ENCODE results near the gene METTL1.
"Not testable (repeated sequence)": the region's sequence is repeated elsewhere in the genome, so short reads cannot be mapped to it uniquely, and the experiment has no call there.

Gene METTL1

GRCh38 chr12:57724936-57725740, 46.8 kb downstream of the METTL1 start:
- no peak for DNase-seq (ENCODE audit: low read depth in 3 of 3)

DNA sequence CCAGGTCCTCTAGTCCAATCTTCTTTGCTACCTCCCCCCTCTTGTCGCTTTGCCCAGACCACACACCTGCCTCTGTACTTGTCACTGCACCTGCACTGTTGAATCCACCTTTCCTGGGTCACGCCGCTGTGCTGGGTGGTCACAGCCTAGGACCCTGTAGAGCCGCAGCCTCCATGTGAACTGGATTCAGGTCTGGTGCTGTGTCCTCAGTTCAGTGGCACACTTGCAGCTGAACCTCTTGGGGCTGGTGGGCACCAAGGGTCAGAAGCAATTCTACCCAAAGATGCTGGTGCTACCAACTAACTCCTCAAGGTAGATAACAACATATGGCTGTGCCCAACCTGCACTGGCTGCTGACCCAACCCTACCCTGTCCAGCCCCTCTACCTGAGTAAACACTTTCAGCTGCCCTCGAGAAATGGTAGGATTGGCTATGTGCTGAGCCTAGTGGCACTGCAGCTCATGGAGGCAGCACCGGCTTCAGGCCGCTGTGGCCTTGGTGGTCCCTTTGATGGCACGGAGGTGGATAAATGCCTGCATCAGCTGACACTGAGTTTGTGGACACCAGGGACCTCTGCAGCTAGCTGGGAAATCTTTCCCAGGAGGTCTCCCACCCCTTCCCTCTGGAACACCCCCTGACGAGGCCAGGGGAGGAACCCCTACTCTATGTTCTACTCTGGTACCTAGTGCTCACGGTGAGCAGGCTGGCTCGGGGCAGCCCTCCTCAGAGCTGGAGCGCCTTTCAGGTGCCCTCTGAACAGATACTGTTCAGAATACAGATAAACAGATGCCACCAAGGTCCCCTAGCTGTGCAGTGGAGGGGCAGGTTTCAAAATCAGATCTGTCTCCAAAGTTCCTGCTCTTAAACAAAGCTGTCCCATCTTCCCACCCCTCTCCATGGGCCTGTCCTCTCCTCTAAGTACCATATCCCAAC, 47.6 kb downstream of the METTL1 start:
- no peak for DNase-seq (ENCODE audit: low read depth in 3 of 3)

GRCh38 chr12:57723630-57723962, 48.3 kb downstream of the METTL1 start:
- no peak for DNase-seq (ENCODE audit: low read depth in 3 of 3)

DNA sequence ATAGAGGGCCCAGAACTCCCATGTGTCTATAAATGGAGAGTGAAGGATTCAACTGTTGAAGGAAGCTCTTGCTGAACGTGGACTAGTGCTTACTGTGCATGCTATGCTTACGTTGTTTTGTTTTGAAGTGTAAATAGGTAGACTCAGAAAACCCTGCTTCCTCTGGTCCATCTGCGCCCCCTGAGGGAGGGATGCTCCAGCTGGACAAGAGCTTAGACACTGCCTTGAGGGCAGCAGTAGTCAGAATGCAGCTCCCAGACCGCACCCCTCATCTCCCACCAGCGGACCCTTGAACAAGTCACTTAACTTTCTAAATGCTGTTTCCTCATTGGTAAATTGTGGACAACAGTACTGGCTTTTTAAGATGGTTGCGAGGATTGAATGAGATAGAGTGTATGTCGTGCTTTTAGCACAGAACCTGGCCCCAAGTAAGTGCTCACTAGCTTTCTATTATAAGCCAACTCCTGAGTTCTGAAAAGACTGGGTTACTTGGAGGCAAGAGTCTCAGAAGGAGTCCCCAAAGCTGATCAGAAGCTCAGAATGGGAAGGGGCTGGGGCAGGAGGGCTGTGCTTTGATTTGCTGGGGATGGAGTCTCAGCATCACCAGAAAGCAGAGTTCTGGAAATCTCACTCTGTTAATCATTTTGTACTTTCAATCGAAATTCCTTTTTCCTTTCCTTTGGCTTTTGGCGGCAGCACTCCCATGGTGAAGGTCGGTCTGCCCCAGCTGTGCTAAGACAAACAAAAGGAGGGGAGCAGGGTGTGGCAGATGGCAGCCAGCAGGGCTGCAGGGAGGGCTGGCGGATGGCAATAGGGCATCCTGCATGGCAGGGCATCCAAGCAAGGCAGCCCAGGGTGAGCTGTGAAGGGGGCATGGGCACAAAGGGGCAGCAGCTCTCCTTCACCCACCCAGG, 48.9 kb downstream of the METTL1 start:
- no peak for DNase-seq (ENCODE audit: low read depth in 3 of 3)

DNA sequence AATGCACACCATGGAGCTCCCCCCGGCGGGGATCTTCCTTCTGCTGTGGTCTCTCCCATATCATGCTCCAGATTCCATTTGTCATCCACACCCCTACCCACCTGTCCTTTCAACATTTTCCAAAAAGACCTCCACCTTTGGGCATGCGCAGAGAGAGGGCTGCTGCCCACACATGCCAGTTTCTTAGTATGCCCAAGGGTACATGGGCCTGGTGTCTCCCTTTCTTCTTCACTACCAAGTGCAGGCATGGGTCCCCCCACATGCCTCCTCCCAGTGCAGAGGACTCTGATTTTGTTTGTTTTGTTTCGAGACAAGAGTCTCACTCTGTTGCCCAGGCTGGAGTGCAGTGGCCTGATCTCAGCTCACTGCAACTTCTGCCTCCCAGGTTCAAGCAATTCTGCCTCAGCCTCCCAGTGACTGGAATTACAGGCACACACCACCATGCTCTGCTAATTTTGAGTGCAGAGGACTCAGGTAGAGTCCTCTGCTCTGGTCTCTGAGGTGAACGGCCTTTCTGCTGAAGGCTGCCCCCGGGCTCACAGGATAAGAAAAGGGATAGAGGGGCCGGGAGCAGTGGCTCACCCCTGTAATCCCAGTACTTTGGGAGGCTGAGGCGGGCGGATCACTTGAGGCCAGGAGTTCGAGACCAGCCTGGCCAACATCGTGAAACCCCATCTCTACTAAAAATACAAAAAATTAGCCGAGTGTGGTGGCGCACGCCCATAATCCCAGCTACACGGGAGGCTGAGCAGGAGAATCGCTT, 49.9 kb downstream of the METTL1 start:
- not testable (repeated sequence) for DNase-seq (ENCODE audit: low read depth in 3 of 3)

GRCh38 chr12:57720606-57721595, 51.0 kb downstream of the METTL1 start:
- no peak for DNase-seq (ENCODE audit: low read depth in 3 of 3)

GRCh38 chr12:57719777-57720605, 51.9 kb downstream of the METTL1 start:
- no peak for DNase-seq (ENCODE audit: low read depth in 3 of 3)

DNA sequence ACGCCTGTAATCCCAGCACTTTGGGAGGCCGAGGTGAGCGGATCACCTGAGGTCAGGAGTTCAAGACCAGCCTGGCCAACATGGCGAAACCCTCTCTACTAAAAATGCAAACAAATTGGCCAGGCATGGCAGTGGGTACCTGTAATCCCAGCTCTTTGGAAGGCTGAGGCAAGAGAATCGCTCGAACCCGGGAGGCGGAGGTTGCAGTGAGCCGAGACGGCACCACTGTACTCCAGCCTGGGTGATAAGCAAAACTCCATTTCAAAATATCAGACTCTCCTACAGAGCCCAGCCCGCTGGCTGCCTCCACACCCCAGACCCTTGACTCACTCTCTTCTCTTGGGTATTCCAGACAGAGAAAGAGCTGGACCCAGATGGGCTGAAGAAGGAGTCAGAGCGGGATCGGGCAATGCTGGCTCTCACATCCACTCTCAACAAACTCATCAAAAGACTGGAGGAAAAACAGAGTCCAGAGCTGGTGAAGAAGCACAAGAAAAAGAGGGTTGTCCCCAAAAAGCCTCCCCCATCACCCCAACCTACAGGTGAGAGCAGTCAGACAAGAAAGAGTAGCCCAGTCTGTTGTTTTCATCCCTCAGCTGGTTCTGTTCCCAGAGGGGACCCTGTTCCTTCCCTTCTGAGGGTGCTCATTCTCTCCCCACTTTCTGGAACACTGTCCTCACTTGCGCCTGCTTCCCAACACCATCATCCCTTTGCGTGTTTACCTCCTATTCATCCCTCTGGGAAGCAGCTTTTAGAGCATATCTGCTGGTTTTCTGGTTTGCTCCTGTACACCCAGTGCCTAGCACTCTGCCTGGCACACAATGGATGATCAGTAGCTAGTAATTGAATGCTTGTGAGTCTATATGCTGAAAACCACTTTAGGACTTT, 53.0 kb downstream of the METTL1 start:
- DNase-seq (ENCODE audit: low read depth in 3 of 3) = no peak
